NCI-H510A treated with DMSO at 0.1 percent for 48 hours (cell line): ENCODE results near the gene ALG14.
A peak's percentile ranks its signal among the peaks of the same experiment; 100 is the strongest.
"Not testable (repeated sequence)": the region's sequence is repeated elsewhere in the genome, so short reads cannot be mapped to it uniquely, and the experiment has no call there.

Experiments used
- DNase-seq: peaks from one replicate; lab custom pipeline; 2025; lab: John Stamatoyannopoulos, UW

ALG14 gene, protein sequence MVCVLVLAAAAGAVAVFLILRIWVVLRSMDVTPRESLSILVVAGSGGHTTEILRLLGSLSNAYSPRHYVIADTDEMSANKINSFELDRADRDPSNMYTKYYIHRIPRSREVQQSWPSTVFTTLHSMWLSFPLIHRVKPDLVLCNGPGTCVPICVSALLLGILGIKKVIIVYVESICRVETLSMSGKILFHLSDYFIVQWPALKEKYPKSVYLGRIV

DNA sequence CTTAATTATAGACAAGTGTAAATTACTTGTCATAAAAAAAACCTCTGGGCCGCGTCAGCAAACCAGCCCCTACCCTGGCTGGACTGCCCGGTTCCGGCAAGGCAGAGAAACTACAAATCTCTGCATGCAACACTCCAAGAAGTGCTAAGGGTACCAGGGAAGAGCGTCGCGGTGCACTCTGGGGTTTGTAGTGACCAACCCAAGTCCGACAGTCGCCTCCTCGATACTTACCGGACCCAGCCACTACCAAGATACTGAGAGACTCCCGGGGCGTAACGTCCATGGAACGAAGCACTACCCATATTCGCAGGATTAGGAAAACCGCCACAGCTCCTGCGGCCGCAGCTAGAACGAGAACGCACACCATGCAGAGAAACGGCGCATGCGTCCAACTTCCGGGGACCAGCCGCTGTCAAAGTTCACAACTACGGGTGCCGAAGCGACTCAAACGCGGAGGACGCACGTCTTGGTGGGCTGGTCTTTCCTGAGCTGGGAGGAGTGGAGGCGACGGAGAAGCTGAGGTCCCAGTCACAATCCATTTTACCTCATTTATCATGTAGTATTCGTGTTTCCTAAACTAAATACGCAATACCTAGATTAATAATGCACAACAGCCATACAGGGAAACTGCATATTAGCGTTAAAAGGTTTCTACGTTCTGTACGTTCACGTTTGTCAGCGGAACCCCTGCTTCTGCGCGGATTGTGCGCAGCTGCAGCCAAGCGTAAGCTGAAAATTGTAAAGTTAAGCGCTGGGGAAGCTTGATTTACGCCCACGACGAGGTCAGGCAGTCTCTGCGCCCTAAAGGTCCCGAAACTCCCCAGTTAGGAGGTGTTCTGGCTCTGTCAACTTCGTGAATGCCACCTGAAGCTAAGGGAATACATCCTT lies at the start of gene ALG14:
ALG14 (minus strand) TSS at position 420 of the 888 bp plus-strand sequence; CDS start at position 367, 53 bp downstream.
- peak; percentile 90 for DNase-seq

DNA sequence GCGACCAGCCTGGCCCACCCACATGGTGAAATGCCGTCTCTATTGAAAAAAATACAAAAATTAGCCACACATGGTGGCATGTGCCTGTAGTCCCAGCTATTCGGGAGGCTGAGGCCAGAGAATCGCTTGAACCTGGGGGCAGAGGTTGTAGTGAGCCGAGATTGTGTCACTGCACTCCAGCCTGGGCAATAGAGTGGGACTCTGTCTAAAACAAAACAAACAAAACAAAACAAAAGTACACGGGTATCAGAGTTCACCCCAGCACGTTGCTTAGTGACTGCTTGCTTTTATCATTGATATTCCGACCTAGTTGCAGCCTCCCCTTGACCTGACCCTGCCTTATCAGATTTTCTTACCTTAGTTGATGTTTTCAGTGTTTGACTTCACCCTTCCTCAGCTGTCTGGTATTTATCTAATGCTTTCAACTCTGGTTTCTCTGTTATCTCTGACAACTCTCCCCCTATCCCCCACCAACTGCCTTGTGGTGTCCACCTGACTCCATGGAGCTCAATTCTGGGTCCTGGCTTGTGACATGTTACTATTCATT lies 49.5 kb upstream of the ALG14 start:
- no peak for DNase-seq

DNA sequence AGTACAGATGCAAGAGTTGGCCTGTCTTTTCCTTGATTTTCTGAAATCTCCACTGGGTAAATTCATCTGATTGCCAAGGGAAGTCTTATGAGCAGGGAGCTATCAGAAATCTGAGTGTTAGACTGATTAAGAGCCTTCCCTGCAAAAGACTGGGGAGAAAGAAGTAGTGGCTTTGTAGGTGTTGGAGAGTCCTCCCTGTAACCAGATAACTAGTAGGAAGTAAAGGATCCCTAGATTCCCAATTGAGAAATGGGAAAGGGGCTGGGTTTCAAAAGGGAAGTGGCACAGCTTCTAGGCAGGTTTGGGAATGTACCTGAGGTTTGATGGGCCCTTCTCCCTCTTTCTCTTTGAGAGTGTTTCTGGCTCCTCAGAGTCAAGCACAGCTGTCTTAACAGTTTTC lies 46.5 kb upstream of the ALG14 start:
- DNase-seq = no peak

DNA sequence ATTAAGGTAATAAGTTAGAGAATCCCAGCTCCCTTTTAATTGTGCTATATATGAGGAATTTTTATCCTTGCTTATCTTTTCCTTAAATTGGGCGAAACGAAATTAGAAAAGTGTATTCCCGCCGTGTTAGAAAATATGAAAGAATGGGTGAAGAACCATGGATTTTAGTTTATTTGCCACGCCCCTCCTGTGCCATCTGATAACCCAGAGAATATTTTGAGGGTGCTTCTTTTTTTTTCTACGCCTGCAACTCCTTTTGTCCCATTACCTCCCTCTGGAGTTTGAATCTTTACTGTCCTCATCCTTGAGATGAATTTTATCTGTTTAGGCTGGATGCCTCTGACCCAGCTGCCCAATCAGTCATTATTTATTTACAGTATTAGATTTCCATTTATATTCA lies 46.0 kb upstream of the ALG14 start:
- no peak for DNase-seq

DNA sequence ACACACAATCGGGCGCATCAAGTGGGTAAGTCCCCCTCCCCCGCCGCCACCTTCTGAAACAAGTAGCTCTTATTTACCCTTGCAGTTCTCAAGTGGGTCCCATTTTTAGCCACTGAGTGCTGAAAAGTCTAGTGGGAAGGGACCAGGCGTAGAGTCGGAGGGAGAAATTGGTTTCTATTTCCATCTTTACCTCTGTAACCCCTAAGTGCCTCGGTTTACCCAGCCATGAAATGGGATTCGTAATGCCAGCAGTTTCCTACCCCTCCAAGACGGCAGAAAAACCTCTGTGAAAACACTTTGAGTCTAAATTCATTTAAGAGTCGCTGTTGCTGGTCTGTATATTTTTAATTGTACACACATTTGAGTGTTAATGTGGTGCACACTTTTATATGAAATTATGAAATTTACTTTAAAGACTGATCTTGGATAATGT lies 45.3 kb upstream of the ALG14 start:
- DNase-seq = no peak

DNA sequence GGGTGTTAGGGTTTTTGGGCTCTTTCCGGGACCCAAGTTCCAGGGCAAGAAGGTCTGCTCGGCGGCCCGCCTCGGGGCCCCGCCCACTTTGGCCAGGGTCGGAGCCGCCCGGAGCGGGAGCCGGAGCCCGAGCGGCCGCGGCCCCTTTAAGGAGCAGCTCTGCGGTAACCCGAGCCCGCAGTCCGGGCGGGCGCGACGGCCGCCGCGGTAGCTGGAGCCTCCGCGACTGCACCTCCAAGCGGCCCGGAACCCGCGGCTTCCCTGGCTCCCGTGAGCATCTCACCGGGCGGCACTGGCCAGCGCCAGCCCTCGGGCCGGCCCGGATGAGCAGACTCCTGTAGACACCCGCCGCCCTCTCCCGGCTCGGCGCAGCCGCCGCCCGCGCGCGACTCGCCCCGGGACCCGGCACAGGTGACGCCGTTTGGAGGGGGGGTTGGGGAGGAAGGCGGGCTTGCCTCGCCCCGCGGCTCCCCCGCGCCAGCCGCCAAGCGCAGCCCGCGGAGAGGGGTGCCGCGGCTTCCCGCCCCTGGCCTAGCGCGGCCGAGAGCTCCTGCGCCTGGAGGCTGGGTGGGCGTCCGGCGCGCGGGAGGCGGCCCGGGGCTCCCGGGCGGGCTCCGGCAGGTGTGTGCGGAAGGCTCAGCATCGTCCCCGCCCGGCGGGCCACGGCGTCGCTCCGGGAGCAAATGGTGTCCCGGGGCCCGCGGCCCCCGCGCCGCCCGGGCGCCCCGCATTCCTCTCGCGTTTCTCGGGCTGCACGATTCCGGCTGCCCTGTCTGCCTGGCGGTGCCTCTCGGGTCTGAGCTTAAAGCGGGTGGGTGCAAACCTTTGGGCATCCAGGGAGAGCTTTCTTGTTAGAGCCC lies 44.7 kb upstream of the ALG14 start, which contains the start of gene TLCD4:
TLCD4 (plus strand) TSS at position 149 of the 860 bp plus-strand sequence. CDS start 26,547 bp downstream, outside the sequence.
- peak; percentile 67 for DNase-seq

DNA sequence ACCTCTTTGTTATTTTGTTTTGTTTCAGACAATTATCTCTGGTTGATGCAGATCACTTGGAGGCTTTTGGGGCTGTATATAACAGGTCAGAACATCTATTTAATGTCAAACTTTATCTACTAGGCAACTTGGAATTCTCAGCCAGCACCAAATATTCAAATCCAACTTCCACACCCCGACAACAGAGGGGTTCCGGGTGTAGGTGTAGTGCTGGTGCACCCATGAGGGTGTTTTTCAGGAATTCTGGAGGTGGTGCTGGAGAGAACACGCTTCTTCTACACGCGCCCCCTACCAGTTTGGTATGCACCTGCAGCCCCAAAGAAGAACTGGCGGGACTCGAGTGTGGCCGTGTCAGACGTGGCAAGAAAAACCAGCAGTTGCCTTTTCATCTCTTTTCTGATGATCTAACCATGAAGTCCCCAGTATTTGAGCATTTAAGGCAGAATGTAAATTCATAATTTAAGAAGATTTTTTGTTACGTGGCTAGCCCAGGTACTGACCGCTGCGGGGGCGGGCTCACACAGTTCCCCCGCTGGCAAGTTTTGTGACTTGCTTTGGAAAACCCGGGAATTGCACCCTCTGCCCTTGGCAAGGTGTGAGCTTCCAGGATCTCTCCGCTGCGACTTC lies 43.9 kb upstream of the ALG14 start:
- peak; percentile 71 for DNase-seq

DNA sequence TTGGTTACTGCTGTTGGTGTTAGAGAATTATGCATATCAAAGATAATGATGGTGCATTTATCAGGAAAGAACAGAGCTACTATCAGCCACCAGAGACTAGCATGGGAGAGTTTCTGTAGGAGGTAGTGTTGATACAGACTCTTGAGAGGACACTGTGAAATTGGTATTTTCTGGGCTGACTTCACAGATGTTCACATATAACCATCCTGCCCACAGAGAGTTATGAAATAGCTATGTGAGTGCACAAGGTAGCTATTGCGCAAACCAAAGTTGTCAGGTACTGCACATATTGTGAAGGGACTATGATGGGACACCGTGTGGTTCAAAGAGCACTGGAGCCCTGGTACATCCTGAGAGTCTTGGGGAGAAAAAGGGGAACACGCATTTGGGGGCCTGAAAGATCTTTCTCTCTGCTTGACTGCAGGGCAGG lies 43.0 kb upstream of the ALG14 start:
- DNase-seq = no peak

DNA sequence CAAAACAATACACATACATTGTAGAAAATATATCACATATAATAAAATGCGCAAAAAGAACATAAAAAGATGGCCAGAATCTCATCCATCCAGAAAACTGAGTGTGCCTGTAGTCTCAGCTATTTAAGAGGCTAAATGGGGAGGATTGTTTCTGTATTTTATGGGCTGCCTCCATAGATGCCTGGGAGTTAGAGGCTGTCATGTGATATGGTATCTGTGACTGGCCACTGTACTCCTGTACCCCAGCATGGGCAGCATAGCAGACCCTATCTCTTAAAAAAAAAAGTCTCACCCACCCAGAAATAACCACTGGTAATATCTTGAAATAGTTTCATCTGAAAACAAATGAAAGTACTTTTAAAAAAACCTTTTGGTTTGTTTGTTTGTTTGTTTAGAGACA lies 40.9 kb upstream of the ALG14 start:
- no peak for DNase-seq

DNA sequence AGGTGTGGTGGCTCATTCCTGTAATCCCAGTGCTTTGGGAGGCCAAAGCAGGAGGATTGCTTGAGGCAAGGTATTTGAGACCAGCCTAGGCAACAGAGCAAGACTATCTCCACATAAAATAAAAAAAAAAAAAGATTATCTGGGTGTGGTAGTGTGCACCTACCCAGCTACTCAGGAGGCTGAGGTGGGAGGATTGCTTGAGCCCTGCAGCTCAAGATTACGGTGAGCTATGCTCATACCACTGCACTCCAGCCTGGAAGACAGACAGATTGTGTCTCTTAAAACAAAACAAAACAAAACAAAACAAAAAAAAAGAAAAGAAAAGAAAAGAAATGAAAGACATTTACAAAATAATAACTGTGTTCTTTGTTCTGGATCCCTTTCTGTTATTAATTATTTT lies 38.3 kb upstream of the ALG14 start:
- DNase-seq = no peak

DNA sequence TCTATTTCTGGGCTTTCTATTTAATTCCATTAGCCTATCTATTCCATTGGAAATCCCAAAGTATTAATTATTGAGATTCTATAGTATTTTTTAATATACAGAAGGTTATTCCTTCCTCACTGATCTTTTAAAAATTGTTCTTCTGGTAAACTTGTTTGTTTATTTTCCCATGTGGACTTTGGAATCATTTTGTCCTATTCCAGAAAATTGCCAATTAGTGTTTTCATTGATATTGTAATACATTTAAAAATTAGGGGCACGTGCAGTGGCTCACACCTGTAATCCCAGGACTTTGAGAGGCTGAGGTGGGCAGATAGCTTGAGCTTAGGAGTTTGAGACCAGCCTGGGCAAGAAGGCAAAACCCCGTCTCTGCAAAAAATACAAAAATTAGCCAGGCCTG lies 36.0 kb upstream of the ALG14 start:
- DNase-seq = no peak

DNA sequence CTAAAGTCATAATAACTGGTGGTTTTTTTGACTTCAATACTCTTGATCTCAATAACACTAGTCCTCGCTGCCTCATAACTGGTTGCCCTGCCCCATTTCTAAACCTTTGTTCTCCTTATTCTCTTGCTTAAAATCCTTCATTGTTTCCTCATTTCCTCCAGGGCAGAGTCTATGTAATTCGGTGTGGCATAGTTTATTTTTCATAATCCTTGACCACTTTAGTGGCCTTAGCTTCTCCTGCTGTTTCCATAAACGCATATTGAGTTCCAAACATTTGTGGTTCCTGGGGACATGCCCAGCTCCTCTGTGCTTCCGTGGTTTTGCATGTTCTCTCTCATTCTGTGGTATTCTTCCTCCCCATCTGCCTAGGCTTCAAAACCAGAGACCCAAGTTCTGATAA lies 25.4 kb upstream of the ALG14 start:
- DNase-seq = no peak

DNA sequence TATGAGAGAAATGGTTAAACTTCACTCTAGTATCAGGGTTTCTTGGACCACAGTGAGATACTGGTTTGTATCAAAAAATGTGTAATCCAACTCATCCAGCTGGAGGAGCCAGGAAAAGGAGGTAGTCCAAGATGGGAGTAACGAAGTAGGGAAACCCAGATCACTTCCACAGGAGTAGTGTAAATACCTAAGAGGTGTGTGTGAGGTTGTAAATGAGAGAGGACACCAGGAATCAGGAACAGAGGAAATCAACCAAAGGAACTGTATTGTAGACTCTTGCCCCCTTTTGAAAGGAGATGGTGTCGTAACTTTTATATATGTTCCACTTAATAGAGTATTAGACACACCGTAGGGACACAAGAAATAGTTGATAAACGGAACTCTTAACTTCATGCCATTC lies 24.7 kb upstream of the ALG14 start:
- no peak for DNase-seq

DNA sequence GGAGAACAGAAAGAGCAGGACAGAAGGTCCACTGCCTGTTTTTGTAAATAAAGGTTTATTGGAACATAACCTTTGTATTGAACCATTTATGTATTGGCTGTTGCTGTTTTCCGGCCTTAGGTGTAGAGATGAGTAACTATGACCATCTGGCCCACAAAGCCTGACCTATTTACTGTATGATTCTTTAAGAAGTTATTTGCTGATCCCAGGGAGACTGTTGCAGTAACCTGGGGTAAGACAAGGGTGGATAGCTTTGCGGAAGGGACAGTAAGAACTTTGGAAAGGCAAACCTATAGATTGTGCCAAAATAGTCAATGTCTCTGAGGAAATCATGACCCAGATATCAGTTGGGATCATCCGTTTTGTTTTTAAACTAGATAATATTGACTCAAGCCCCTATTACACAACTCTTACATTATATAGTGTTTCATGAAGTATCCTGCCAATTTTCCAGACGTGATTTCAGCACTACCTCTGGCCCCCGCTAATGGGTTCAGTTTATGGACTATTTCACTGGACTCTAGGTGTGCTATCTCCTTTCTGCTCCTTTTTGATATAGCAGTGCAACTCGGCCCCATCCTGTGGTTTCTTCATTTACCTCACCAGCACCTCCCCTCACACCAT lies 23.6 kb upstream of the ALG14 start:
- DNase-seq = no peak

DNA sequence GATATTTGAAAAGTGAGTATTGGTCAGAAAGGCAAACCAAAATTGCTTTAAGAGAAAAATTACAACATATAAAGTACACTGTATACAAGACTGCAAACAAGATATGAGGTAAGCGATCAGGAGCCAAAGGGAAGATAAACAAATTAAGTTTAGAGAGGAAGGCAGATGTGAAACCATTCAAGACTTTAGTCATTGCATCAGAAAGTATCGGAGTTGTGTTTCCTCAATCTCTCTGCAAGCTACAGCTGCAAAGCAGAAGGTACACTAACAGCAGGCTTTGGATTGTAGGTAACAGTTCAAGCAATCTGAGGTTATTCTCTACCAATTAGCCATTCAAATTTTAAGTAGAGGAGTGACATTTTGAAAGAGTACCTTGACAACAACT lies 23.1 kb upstream of the ALG14 start:
- no peak for DNase-seq

DNA sequence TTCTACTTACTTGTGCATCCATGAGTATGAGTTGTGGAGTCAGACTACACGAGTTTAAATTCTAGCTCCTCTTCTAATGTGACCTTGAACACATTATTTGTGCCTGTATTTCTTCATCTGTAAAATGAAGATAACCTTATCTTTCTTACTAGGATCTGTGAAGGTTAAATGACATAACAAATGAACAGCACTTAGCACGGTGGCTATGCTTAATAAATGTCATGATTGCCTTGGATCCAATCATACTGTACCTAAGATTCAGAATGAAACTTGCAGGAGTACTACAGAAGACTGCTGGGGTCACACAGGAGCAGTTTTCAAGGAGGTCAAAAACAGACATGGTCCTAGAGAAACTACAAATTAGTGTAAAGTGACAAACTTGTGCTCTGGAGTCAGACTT lies 22.2 kb upstream of the ALG14 start:
- no peak for DNase-seq

DNA sequence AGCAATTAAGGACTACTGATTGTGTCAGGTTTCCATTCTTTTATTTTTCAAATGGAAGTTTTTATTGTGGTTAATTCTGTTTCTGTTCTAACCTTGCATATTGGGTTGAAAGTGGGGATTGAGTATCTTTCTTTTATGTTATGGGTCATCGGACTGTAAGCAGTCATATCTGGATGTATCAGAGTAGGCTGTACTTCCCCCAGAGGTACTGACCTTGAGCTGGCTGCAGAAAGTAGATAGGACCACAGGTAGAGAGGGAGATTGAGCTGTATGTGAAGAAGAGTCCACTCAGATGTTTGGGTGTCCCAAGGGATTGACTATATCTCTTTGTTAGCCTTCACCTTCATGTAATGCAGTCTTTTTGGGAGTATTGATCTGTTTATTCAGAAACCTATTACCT lies 20.5 kb upstream of the ALG14 start:
- DNase-seq = no peak

DNA sequence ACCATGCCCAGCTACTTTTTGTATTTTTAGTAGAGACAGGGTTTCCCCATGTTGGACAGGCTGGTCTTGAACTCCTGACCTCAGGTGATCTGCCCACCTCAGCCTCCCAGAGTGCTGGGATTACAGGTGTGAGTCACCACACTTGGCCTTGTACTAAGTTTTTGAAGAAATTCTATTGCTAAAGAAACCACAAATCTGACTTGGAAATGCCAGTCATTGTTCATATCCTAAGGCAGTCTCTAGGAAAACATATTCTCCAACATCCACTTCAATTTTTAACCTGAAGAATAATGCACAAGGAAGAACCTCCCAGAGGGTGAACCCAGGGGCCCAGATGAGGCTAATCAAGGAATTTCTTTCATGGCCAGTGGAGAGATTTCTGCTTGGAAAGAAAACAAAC lies 20.1 kb upstream of the ALG14 start:
- DNase-seq = not testable (repeated sequence)

DNA sequence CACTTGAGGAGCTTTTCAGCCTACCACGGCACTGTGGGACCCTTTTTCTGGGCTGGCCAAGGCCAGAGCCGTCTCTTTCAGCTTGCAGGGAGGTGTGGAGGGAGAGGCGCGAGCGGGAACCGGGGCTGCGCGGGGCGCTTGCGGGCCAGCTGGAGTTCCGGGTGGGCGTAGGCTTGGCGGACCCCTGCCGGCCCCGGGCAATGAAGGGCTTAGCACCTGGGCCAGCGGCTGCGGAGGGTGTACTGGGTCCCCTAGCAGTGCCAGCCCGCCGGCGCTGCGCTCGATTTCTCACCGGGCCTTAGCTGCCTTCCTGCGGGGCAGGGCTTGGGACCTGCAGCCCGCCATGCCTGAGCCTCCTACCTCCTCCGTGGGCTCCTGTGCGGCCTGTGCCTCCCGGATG lies 18.5 kb upstream of the ALG14 start:
- not testable (repeated sequence) for DNase-seq

DNA sequence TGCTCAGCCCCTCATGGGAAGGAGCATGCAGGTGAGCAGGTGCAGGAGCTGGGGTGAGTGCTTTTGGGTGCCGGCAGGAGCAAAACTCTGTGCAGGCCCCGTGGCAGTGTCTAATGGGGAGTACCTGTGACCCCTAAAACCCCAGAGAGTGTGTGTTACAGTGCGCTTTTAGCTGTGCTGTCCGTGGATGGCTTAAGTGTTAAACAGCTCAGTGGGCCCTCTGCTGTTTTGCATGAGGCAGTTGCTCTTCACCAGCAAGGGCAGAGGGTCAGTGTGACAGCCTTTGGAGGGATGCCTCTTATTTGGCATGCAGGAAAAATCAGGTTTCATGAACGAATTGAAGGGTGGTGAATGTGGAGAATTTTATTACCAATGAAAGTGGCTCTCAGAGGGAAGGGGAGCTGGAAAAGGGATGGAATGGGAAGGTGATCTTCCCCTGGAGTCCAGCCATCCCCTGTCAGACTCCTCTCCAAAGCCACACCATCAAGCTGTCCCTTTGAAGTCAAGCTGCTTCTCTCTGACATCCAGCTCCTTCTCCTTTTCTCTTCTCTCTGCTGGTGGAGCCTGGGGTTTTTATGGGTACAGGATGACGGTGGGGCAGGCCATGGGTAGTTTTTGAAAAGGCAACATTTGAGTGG lies 17.0 kb upstream of the ALG14 start:
- no peak for DNase-seq

DNA sequence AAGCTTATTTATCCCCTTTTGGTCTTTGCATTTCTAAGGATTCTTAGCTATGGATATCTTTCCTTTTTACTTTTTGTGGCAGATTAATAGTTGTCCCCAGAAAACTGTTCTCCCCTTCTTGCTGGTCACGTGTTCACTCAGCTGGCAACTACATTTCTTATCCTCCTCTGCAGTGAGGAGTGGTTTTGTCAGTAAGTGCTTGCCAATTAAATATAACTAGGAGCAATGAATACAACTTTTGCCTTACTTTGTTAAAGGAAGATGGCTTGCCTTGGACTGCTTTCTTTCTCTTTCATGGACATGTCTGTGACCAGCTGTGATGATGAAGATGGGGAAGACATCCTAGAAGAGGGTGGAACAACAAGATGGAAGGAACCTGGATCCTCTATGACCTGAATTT lies 15.6 kb upstream of the ALG14 start:
- DNase-seq = no peak
